ENCODE data around the gene POU2F1.

POU2F1 gene

GRCh38 chr1:167220537-167221125 is at the start of gene POU2F1:
Gene POU2F1, plus strand, starts transcription at chr1:167220886. Its CDS starts 12 bp downstream, at chr1:167220898.
- peak; percentile 99 for DNase-seq (ENCODE audit: low spot score)

- DNase-seq (ENCODE audit: low spot score), result peak; percentile 34
These were observed 49.3 kb upstream of the POU2F1 start for GRCh38 chr1:167171286-167171929.

DNA sequence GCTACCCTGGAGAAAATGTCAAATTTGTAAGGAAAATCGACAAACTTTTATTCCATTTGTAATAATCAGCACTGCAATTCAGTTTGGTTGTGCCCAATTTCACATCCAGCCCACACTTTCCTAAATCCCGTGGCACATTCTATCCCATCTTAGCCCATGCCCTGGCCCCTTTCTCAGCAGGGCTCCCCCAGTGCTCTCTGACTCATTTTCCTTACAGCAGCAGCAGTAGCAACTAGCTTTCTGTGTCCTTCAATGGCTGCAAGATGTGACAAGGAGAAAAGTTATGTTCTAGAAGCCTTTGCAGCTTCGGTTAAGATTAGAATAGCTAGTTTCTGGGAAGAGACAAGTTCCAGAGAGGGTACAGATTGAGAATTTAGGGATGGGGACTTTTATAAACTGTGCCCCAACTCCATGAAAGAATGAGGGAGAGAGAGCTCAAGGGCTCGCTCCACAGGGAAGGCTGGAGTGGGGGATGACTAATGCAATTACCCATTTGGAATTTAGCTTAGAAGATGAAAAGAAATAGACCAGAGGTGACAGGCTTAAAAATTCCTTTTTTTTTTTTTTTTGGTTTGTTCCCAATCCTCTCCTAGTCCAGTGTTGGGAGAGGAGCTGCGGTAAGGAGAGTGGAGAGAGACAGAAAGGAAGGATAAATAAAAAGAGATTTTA is 47.0 kb upstream of the POU2F1 start:
- no peak for DNase-seq (ENCODE audit: low spot score)

- no peak for DNase-seq (ENCODE audit: low spot score)
These were observed 44.8 kb upstream of the POU2F1 start for GRCh38 chr1:167175901-167176300.

GRCh38 chr1:167178831-167179230 is 41.9 kb upstream of the POU2F1 start:
- DNase-seq (ENCODE audit: low spot score), result no peak

- DNase-seq (ENCODE audit: low spot score), result no peak
These were observed 37.9 kb upstream of the POU2F1 start for GRCh38 chr1:167182571-167183320.

- no peak for DNase-seq (ENCODE audit: low spot score)
These were observed 36.6 kb upstream of the POU2F1 start for GRCh38 chr1:167184081-167184480.

- no peak for DNase-seq (ENCODE audit: low spot score)
These were observed 35.6 kb upstream of the POU2F1 start for GRCh38 chr1:167185062-167185461.

DNA sequence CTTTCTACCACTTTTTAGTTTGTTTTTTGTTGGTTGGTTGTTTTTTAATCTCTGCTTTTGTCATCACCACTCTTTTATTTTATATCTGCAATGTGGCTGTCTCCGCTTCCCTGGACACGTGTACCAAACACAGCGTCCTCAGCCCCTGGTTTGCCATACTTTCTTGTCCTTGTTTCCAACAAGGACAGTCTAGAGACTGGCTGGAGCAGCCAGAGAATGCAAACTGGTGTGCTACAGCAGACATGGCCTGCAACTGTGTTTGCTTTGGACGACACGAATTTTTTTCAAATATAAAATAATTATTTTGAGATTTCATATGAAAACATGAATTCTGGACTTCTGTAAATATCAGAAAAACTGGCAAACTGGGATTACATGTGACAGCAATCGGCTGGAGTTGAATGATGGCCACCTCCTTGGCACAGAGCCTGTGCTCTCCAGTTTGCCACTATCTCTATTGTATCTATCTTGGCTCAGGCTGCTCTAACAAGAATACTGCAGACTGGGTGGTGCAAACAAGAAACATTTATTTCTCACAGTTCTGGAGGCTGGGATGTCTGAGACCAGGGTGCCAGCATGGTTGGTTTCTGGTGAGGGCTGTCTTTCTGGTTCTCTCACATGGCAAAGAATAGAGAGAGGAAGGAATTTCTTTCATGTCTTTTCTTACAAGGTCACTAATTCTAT is 34.6 kb upstream of the POU2F1 start:
- DNase-seq (ENCODE audit: low spot score), result peak; percentile 14

GRCh38 chr1:167186771-167187170 is 33.9 kb upstream of the POU2F1 start:
- no peak for DNase-seq (ENCODE audit: low spot score)

GRCh38 chr1:167190747-167191237 is 29.9 kb upstream of the POU2F1 start:
- DNase-seq (ENCODE audit: low spot score), result no peak

DNA sequence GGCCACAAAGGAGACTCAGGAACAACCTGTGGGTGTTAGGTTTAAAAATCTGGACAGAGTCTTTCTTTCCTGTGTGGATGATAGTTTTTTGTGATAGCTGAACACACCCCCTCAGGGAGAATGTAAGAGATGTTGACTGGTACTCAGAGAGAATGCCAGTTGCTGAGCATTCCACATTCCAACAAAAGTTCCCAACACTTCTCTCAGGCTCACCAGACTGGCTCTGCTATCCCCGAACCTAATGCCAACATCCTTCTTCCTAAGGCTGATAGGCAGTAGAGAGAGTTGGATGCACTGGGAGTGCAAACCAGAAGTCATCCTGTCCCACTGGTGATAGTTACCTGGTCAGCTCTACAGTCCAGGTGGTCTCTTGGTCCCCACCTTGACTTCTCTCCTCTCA is 28.7 kb upstream of the POU2F1 start:
- DNase-seq (ENCODE audit: low spot score), result no peak

- DNase-seq (ENCODE audit: low spot score), result no peak
These were observed 26.5 kb upstream of the POU2F1 start for GRCh38 chr1:167194182-167194581.

GRCh38 chr1:167196166-167196565 is 24.5 kb upstream of the POU2F1 start:
- no peak for DNase-seq (ENCODE audit: low spot score)

DNA sequence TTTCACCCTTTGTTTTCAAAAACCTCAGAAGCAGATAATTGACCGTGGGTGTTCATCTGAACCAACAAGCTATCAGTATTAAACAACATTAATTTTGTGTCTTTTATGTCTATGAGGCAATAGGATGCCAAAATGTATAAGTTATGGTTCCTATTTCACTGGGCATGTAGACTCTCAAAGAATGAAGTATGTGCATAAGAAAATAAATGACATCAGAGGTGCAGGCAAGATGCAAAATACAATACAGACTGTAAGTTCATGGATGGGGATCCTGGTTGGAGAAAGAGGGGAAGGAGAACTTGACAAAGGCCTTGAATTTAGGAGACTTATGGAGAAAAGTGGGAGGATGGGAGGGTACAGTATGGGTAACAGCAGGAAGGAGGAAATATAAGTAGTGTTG is 23.4 kb upstream of the POU2F1 start:
- DNase-seq (ENCODE audit: low spot score), result no peak

DNA sequence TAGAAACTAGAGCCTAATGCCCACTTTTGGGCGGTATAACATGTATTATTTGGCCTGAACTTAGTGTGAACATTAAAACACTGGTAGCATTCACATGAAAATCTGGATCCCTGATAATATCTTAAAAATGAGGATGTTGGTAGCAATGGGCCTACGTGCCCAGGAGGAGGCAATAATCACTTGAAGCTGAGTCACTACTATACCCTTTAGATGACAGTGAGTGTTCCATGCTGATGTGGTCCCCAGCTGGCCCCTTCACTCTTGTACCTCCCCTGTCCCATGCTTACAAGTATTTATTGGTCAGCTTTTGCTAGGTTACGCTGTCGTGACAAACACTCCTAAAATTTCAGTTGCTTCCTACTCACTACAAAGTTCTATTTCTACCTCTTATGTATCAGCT is 23.0 kb upstream of the POU2F1 start:
- DNase-seq (ENCODE audit: low spot score), result no peak

DNA sequence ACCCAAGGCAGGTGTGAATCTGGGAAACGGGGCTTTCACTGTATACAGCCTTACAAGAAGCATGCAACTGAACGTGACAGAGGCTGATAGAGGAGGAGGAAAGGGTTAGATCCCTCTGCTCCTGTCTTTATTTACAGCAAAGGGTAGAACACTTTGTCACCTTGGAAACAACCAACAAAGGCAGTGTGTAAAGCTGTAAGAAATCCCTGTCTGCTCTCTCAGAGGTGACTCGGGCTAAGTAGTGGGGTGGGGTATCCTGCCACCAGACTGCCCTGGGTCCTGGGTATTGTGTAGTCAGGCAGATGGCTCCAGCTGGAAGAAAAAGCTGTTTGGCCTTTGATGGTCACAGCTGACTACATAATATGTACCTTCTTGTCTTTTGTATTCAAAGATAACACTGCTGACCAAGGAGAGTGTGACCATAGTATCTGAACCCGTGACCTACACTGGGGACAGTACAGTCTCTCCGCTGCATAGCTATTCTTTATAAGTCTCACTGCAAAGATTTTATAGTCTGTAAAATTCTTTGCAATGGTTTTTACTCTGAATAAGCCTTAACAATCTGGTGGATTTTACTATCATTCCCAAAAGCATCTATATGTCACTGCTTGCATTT is 22.1 kb upstream of the POU2F1 start:
- DNase-seq (ENCODE audit: low spot score), result no peak

DNA sequence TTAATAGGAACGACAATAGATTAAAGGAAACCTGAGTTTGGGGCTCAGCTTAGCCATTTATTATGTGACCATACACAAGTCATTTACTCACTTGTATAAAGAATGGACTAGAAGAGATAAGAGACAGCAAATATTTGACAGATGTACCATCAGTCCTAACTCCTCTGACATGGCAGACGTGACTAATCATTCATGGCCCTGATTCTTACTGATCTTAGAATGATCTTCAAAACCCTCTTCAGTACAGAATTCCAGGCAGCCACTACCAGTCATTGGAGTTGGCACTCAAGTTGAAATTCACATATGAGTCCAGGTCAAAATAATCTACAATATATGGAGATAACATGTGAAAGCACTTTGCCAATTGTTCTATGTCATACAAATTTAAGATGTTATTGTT is 21.0 kb upstream of the POU2F1 start:
- no peak for DNase-seq (ENCODE audit: low spot score)

- no peak for DNase-seq (ENCODE audit: low spot score)
These were observed 20.4 kb upstream of the POU2F1 start for GRCh38 chr1:167200272-167200671.

DNA sequence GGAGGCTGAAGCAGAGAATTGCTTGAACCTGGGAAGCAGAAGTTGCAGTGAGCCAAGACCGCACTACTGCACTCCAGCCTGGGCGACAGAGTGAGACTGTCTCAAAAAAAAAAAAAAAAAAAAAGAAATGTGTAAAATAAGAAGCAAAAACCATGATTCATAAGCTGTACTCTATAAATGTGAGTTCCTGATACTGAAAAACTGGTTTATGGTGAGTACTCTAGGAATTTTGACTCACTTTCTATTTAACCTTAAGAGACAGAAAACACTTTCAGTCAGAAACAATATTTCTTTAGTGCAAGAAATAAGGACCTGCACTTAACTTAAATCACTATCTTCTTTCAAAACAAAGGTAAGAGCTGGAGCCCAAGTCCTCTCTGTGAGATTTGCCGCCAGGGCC is 19.9 kb upstream of the POU2F1 start:
- no peak for DNase-seq (ENCODE audit: low spot score)

DNA sequence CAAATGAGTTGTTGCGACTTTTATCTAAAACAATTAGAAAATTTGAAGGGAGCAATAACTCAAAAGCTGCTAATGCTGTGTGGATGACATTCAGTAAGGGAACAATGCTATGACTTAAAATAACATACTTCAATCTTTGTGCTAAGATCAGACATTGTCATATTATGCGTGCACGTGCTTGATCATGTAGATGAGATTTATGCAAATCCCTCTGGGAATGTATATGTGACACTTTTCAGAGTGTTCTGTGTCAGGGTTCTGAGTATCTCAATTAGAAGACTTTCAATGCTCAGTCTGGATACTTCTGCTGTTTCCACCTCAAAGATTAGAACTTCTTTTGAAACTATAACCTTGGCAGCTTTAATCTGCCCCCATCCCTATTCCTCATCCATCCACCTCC is 18.6 kb upstream of the POU2F1 start:
- no peak for DNase-seq (ENCODE audit: low spot score)
